IPS-18a (cell line): ENCODE measurements around the gene TGFBR1.

Experiments used
- H3K27ac ChIP-seq: one replicate; pipeline ENCODE4 v1.5.1; 2013; ENCODE audit warnings: low read length
- H3K27me3 ChIP-seq: one replicate; pipeline ENCODE4 v1.6.1; 2013; ENCODE audit warnings: mild to moderate bottlenecking, low read length; ENCODE audit not compliant: control insufficient read depth, insufficient read depth
- H3K36me3 ChIP-seq: one replicate; pipeline ENCODE4 v1.6.1; 2013; ENCODE audit warnings: low read depth, low read length; ENCODE audit not compliant: control insufficient read depth
- H3K4me1 ChIP-seq: one replicate; pipeline ENCODE4 v1.6.1; 2013; ENCODE audit warnings: low read depth, low read length; ENCODE audit not compliant: control insufficient read depth
- H3K4me3 ChIP-seq: one replicate; pipeline ENCODE4 v1.5.1; 2013; ENCODE audit warnings: low read length
- H3K9ac ChIP-seq: one replicate; pipeline ENCODE4 v1.6.1; 2013; ENCODE audit warnings: mild to moderate bottlenecking, low read length, moderate library complexity
- H3K9me3 ChIP-seq: one replicate; pipeline ENCODE4 v1.6.1; 2013; ENCODE audit warnings: low read depth, low read length; ENCODE audit not compliant: control insufficient read depth

Gene TGFBR1

DNA sequence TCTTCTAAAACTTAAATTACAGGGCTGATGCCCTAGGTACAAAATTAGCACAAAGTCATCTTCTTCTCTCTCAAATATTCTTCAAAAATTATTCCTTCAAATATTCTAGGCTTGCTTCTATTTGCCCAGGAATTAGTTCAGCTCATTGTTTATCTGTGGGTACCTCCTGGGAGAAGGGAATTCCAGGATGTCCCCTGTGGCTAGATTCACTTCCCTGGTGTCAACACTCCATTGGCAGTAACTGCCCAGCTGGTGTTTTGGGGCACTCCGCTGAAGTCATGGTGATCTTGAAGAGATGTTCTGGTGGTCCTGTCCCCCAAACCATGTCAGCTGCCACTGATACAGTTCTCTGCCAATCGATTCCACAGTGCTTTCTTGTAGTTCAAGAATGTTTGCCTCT is 26.2 kb upstream of the TGFBR1 start:
- no peak overlapping the region for H3K9ac ChIP-seq
- H3K4me3 ChIP-seq, result no peak overlapping the region
- no peaks in the 10 kb centered on the region for H3K36me3 ChIP-seq
- no peaks in the 10 kb centered on the region for H3K27me3 ChIP-seq
- no peak overlapping the region for H3K27ac ChIP-seq
- peaks cover 6% of the 10 kb centered on the region for H3K4me1 ChIP-seq
- H3K9me3 ChIP-seq, result no peaks in the 10 kb centered on the region

DNA sequence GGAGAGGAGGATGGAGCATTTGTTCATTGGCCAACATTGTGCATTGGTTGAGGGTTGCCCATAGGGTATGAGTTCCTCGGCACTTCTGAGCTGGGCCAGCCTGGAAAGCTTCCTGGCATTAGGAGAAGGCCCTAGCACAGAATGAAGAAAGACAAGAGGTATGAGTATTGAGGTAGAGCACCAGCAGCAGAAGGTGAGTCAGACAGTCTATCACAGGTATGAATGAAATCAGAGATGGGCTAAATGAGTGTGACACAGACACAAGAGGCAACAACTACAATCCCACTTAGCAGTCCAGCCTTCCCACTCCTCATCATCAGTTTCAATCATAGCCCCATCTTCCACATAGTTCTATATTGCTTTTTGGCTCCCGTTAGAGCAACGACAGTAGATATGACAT is 25.4 kb upstream of the TGFBR1 start:
- H3K27me3 ChIP-seq, result no peaks in the 10 kb centered on the region
- H3K9me3 ChIP-seq, result no peaks in the 10 kb centered on the region
- no peak overlapping the region for H3K9ac ChIP-seq
- H3K36me3 ChIP-seq, result no peaks in the 10 kb centered on the region
- peaks cover 6% of the 10 kb centered on the region for H3K4me1 ChIP-seq
- no peak overlapping the region for H3K4me3 ChIP-seq
- H3K27ac ChIP-seq, result no peak overlapping the region

DNA sequence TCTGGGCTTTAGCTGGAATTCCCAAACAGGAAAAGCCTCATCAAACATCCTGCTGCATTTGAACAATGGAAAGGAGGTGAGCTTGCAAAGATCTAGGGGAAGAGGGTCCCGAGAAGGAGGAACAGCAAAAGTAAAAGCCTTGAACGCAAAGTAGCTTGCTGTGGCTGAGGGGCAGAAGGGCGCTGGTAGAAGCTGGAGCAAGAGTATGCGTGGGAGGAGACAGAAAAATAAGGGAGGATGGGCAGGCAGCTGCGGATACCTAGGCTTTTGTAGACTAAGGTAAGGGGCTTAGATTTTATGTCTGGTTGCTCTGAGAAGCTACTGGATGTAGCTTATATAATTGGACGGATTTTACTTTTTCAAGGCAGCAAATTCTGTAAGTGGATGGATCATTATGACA is 21.9 kb upstream of the TGFBR1 start:
- Histone ChIP-seq H3K4me1 (peaks cover 6% of the 10 kb centered on the region), H3K27me3 (no peaks in the 10 kb centered on the region), H3K9ac (no peak overlapping the region), H3K9me3 (no peaks in the 10 kb centered on the region), H3K4me3 (no peak overlapping the region), H3K27ac (no peak overlapping the region), H3K36me3 (no peaks in the 10 kb centered on the region)

DNA sequence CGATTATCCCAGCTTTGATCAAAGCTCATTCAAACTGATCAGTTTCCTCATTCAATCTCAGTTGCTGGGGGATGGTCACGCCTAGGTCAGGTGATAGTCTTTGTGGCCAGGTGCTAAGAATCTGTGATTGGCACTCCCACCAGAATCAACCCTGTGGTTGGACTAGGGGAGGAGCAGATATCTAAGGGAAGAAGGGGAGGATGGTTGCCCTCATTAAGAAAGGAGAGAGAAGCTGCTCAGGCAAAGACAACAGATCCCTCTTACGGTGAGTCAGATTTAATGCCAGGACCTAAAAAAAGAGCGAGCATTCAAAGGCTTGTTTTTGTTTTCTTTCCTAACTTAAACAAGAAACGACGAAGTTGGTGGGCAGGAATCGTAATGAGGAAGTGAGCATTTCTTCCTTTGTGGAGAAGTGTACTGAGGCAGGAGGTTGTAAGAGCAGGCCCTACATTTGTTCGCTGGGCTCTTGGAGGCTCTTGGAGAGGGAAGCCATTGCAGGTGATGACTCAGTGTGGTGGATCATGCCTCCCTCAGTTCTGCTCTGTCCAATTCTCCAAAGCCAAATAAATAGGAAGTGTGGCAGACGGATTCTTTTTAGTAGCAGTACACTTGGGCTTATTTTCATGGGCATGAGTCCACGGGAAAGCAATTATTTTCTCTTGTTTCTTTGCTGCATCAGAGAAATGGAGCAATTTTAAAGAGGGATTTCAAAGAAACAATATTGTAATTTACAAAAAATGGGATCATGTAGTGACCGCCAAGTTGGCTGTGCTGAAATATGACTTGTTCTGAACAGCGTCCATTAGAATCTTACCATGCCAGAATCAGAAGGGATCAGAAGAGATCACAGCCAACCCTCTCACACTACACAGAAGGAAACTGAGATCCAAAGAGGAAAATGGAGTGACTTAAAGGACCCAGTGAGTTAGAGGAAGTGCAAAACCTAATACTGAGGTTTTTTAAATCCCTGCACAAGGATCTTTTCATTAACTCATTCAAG is 18.7 kb upstream of the TGFBR1 start:
- H3K9ac ChIP-seq, result no peak overlapping the region
- H3K27me3 ChIP-seq, result no peaks in the 10 kb centered on the region
- peaks cover 3% of the 10 kb centered on the region for H3K9me3 ChIP-seq
- H3K4me1 ChIP-seq, result no peaks in the 10 kb centered on the region
- H3K27ac ChIP-seq, result no peak overlapping the region
- H3K36me3 ChIP-seq, result no peaks in the 10 kb centered on the region
- no peak overlapping the region for H3K4me3 ChIP-seq

DNA sequence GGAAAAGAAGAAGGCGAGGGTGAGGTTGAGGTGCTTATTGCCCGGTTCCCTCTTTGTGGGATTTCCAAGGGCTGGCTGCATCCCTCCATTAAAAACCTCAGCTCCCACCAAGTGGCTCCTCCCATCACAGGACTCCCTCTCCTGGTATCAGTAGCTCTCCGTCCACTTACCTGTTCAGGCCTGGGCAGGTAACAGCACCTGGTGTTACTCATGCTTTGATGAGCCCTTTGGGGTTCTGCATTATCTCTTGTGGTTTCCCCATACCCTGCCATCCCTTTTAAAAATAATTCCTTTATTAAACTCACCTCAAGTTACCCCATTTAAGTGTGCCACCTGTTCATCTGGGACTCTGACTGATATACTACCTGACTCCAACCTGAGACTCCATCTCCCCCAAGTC is 17.5 kb upstream of the TGFBR1 start:
- no peaks in the 10 kb centered on the region for H3K36me3 ChIP-seq
- H3K27ac ChIP-seq, result no peak overlapping the region

DNA sequence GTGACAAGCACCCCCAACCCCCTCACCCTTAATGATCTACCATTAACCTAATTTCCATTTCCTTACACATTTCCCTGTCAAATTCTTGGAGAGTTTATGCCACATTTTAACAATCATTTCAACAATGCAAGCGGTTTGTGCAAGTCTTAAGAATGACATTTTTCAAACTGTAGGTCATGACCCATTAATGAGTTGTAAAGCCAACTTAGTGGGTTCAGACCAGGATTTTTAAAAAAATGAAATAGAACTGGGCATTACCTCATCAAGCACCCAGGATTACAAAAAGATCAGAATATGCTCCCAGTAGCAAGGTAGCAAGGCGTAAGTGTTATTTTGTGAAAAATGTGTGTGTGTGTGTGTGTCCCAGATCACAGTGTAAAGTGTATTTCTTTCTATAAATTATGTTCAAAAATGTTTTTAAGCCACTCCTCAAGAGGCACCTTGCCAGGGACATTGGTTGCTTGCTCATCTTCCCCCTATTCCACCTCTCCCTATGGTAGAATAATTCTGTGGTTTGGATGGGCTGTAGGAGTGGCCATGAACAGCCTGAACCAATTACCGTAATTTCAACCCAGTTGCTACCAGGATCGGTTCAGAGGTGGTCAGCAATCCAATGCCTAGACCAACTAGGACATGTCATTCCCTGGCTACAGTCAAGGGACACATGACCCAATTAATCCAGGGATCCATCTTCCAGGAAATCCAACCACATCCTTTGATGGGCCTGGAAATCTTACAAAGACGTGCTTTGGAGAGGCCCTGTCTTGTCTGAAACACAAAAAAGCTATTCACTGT is 14.4 kb upstream of the TGFBR1 start:
- no peak overlapping the region for H3K4me3 ChIP-seq
- no peak overlapping the region for H3K27ac ChIP-seq
- no peaks in the 10 kb centered on the region for H3K4me1 ChIP-seq
- no peaks in the 10 kb centered on the region for H3K27me3 ChIP-seq
- H3K9me3 ChIP-seq, result peaks cover 3% of the 10 kb centered on the region
- H3K9ac ChIP-seq, result no peak overlapping the region
- H3K36me3 ChIP-seq, result no peaks in the 10 kb centered on the region

More for the DNA sequence above, 17.5 kb upstream of the TGFBR1 start:
- Histone ChIP-seq H3K4me1 (no peaks in the 10 kb centered on the region), H3K4me3 (no peak overlapping the region), H3K9me3 (peaks cover 3% of the 10 kb centered on the region), H3K27me3 (no peaks in the 10 kb centered on the region), H3K9ac (no peak overlapping the region)

DNA sequence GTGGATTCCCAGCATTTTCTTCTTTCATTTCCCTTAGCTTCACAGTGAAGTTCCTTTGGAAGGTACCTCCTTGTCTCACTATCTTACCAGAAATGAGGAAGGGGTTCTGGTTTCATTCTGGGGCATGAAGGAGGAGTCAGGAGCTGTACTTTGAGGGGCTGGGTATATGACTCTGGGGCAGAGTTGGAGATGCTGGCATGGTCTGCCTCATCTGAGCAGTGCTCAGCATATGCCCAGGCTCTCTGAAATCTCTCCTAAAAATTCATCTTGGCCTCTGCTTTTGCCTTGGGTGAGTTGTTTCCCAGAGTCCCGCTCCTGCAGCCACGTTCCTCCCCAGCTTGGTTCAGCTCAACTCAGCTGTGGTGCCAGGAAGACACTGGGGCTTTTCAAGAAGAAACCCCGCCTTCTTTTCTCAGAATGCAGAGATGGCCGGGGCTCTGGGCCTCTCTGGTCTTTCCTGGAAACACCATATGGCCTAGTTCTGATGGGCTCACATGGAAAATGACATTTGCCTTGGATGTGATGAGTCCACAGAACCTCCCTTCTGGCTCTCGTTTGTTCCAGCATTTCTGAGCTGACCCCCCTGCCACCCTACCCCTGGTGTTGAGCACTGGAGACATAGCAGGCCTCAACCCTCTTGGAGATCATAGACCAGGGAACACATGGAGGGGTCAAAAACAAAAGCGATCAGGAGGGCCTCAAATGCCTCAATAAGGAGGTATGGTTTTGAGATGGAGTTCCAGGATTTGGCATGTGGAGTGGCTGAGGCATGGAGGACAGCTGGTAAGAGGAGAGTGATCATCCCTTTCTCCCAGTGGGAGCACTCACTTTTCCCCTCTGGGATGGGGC is 12.0 kb upstream of the TGFBR1 start:
- Histone ChIP-seq H3K9ac (no peak overlapping the region), H3K36me3 (no peaks in the 10 kb centered on the region), H3K9me3 (peaks cover 3% of the 10 kb centered on the region), H3K27ac (no peak overlapping the region), H3K4me1 (peaks cover 8% of the 10 kb centered on the region), H3K27me3 (no peaks in the 10 kb centered on the region), H3K4me3 (no peak overlapping the region)

DNA sequence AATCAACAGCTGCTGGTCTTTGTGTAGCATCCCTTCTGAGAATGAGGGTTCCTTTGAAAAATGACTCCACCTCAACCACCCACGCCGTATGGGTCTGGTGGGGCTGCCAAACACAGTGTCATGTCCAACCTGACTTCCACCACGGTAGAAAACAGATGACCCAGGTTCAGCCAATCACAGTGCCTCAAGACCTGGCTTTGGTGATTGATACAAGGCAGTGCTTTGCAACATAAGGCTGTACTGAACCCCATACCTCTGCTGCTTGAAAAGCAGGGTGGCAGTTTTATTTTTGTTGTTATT is 11.5 kb upstream of the TGFBR1 start:
- Histone ChIP-seq H3K4me1 (peaks cover 8% of the 10 kb centered on the region), H3K9me3 (peaks cover 3% of the 10 kb centered on the region), H3K36me3 (no peaks in the 10 kb centered on the region), H3K27ac (no peak overlapping the region), H3K4me3 (no peak overlapping the region), H3K27me3 (no peaks in the 10 kb centered on the region), H3K9ac (no peak overlapping the region)

DNA sequence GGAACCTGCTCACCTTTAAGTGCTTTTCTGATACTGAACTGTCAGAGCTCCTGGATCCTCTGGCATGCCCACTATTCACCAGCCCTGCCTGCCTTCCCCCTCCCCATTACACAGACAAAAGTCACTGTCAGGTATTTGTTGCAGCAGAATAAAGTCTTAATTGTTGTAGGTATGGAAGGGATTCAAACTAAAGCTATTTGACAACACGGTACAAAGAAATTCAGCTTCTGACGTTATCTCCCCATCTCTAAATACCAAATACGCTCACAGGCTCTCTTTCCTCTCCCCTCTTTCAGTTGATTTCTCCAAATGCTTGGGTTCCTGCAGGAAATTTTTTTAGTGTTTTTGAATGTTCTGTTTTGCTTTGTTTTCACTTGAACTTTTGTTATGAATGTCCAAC is 9.3 kb upstream of the TGFBR1 start:
- Histone ChIP-seq H3K27me3 (no peaks in the 10 kb centered on the region), H3K9ac (no peak overlapping the region), H3K27ac (no peak overlapping the region), H3K9me3 (no peaks in the 10 kb centered on the region), H3K36me3 (no peaks in the 10 kb centered on the region), H3K4me1 (peaks cover 8% of the 10 kb centered on the region), H3K4me3 (no peak overlapping the region)

DNA sequence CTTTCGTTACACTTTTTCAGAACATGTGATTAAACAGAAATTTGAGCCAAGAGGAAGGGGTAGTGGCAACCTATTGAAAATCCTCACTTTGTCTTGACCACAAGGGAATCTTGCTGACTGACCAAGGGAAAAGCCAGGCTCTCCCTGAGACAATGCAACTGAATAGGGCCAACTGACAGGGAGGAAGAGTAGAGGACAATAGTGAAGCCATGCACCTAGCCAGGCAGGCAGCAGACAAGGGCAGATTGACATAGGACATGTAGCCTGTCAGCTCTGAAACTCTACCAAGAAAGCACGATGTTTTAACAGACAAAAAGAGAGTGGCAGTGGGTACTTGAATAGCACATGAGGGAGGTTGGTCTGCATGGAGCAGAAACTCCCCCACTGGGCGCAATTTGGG is 8.5 kb upstream of the TGFBR1 start:
- H3K9me3 ChIP-seq, result no peaks in the 10 kb centered on the region
- H3K9ac ChIP-seq, result no peak overlapping the region
- no peak overlapping the region for H3K4me3 ChIP-seq
- no peak overlapping the region for H3K27ac ChIP-seq
- H3K4me1 ChIP-seq, result peaks cover 8% of the 10 kb centered on the region
- no peaks in the 10 kb centered on the region for H3K27me3 ChIP-seq
- H3K36me3 ChIP-seq, result no peaks in the 10 kb centered on the region
